Activated naive CD4-positive, alpha-beta T cell treated with anti-CD3 and anti-CD28 coated beads, Interleukin-2, amount 50 U/mL, for 72 hours (primary cell): ENCODE data around the gene SGSM2. TPM values are rescaled to one million over a fixed set of nuclear protein-coding genes. Genes with fewer than 3 reads are reported as not detected.

ENCODE experiments used
- ATAC-seq, 2 donors: fragments of 150-1000 bp; cut with Tn5 transposase; 2 replicates each; pipeline ENCODE4 v1.10.0; 2021; ENCODE audit warnings: mild to moderate bottlenecking in 2 of 2, moderate library complexity in 2 of 2
- DNase-seq, 2 donors: peaks; one replicate each; pipeline ENCODE4 v3.0.0; 2021 to 2022; ENCODE audit warnings: low spot score in 2 of 2
- H3K27ac Mint-ChIP-seq, 2 donors: one replicate each; pipeline ENCODE4 v1.8.0; 2022; ENCODE audit warnings: mild to moderate bottlenecking in 2 of 2, mixed read lengths in 2 of 2
- H3K36me3 Mint-ChIP-seq, 2 donors: one replicate each; pipeline ENCODE4 v1.8.0; 2022; ENCODE audit warnings: mixed read lengths in 2 of 2
- H3K9me3 Mint-ChIP-seq, 2 donors: one replicate each; pipeline ENCODE4 v1.8.0; 2022; ENCODE audit warnings: mixed read lengths in 2 of 2
- total RNA-seq, 2 donors: library from RNA; stranded (reverse); gene quantifications; one replicate each; pipeline ENCODE4 v1.2.3, GENCODE V29; 2022

SGSM2 gene
- total RNA-seq, 2 donors from 2014 or later: 27.8 to 50.1 TPM

DNA sequence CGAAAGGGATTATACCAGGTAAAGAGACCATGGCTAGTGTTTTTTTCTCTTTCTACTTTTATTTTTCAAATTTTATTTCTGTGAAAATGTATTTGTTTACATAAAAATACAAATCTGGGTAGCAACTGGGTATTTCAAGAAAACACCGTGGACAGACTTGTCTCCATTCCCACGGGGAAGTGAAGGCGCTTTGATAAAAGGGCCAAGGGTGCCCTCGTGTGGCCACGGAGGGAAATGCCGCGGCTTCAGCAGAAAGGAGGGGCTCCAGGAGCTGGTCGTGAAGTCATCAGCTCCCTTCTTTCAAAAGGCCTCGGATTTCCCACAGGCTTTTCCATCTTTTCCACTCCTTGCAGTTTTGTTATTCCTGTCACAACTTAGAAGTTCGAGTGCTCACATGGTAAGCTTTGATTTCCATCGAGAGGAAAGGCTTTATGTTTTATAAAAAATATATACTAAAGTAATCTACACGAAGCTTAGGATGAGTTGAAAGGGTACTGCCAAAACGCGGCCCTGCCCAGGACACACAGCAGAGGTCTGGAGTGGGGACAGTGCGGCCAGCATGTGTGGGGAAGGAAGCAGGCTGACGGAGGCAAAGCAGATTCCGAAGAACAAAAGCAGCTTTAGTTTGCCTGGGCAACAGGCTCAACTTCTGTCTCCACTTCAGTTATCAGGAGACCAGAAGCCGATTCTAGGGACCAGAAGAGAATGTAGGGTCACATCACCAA, 78.9 kb downstream of the SGSM2 start:
- no peaks in the 10 kb centered on the region for H3K9me3 Mint-ChIP-seq
- DNase-seq (peak; percentile 80 to 91), ATAC-seq (peak; percentile 80 to 82)
- no peaks in the 10 kb centered on the region for H3K36me3 Mint-ChIP-seq
- H3K27ac Mint-ChIP-seq: peak overlapping the region in 1 of 2 donors; percentile 23

- H3K36me3 Mint-ChIP-seq: no peaks in the 10 kb centered on the region
- peak overlapping the region; percentile 37 to 92 for H3K27ac Mint-ChIP-seq
These were observed 81.3 kb downstream of the SGSM2 start for GRCh38 chr17:2418572-2418971.

GRCh38 chr17:2419486-2419885, 82.2 kb downstream of the SGSM2 start:
- Mint-ChIP-seq H3K27ac (peak overlapping the region in 1 of 2 donors; percentile 55), H3K36me3 (no peaks in the 10 kb centered on the region), H3K9me3 (no peaks in the 10 kb centered on the region)
- peak in 1 of 2 donors; percentile 20 for DNase-seq
- ATAC-seq: no peak

More at GRCh38 chr17:2418572-2418971, 81.3 kb downstream of the SGSM2 start:
- no peaks in the 10 kb centered on the region for H3K9me3 Mint-ChIP-seq
- DNase-seq (peak in 1 of 2 donors; percentile 35), ATAC-seq (no peak)

DNA sequence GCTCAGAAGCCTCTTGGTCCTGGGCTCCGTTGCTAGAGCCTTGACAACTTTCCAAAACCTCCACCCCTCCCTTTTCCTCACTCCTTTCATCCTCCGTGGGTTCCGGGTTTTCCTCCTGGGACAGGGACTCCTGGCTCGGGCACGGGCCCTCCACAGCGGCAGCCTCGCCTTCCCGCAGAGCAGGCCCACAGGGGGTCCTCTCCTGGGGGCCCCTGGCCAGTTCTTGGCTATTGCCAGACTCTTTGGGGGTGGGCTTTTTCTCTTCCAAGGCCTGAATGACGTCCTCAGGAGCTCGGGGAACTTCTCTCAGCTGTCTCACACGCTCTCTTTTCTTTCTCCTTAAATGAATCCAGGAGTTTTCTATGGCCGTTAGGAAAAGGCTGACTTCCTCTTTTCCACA, 82.9 kb downstream of the SGSM2 start:
- Mint-ChIP-seq H3K36me3 (no peaks in the 10 kb centered on the region), H3K9me3 (no peaks in the 10 kb centered on the region), H3K27ac (peak overlapping the region in 1 of 2 donors; percentile 55)
- DNase-seq: peak in 1 of 2 donors; percentile 23
- ATAC-seq: no peak

DNA sequence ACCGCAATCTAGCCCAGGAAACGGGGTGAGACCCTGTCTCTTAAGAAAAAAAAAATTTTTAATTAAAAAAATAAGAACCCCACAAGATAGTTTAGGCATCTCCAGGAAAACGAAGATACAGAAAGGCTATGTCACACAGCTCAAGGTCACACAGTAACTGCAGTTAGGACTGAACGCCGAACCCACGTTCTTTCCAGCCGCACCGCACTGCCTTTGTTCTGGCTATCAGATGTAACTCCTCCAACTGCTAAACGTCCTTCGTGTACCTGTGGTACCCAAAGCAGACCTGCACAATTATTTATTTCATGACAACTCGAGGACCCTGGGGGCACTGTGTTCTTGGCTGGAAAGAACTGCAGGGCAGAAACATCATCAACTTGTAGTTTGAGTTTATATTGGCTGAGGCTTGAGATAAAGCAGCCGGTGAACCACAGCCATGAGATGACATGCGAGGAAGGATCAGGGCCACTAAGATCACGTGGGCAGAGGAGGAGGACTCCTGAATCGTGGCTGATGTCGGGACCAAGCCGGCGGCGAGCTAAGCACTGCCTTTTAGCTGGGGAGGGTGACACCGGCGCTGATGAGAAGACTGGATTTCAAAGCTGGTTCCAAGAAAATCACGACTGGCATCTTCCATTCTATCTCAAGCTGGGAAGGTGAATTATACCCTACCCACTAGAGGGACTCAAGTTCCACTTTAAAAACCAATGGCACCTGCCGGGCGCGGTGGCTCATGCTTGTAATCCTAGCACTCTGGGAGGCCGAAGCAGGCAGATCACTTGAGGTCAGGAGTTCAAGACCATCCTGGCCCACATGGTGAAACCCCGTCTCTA, 84.2 kb downstream of the SGSM2 start:
- H3K9me3 Mint-ChIP-seq: no peaks in the 10 kb centered on the region
- ATAC-seq: no peak
- peak in 1 of 2 donors; percentile 4 for DNase-seq
- peak overlapping the region in 1 of 2 donors; percentile 77 for H3K27ac Mint-ChIP-seq
- H3K36me3 Mint-ChIP-seq: no peaks in the 10 kb centered on the region

DNA sequence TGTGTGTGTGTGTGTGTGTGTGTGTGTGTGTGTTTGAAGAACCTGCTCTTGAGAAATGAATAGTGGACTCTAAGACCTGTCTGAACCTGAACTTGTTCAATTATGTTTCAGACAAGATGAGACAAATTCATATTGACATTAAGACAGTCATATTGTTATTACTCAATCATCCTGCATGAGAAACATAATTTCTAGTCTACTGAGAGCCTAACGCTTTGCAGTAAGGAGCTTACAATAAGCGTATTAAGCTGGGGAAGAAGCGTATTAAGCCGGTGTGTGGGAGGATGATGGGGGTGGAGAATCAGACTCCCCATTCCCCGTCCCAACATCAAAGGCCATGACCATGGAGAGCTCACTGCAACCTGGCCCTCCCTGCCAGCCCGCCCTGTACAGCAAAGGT, 86.0 kb downstream of the SGSM2 start:
- Mint-ChIP-seq H3K9me3 (no peaks in the 10 kb centered on the region), H3K36me3 (no peaks in the 10 kb centered on the region), H3K27ac (peak overlapping the region in 1 of 2 donors; percentile 65)
- ATAC-seq (no peak), DNase-seq (no peak)

DNA sequence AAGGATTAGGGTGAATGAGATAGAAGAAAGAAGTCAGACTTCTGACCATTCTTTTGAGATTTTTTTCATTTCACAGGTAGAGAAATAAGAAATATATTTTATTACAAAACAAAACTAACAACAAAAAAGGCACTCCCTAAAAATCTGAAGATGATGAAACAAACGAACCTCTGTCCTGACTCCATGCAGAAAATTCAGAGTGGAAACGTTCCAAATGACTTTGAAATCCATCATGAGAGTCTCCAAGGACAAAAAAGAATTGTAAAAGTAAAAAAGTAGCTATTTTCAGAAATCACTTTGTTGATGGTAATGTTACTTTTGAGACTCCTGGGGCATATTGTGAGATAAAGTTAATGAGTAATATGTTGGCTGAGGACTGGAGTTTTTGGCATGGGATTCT, 89.9 kb downstream of the SGSM2 start:
- no peaks in the 10 kb centered on the region for H3K36me3 Mint-ChIP-seq
- peak overlapping the region in 1 of 2 donors; percentile 31 for H3K27ac Mint-ChIP-seq
- no peak for ATAC-seq
- H3K9me3 Mint-ChIP-seq: no peaks in the 10 kb centered on the region
- no peak for DNase-seq

GRCh38 chr17:2427910-2428309, 90.6 kb downstream of the SGSM2 start:
- no peak for DNase-seq
- Mint-ChIP-seq H3K9me3 (no peaks in the 10 kb centered on the region), H3K27ac (peak overlapping the region in 1 of 2 donors; percentile 72), H3K36me3 (no peaks in the 10 kb centered on the region)
- no peak for ATAC-seq

Other genes with a start within 250 kb of the SGSM2 start
- 10 to 100 TPM; 40.1 to 45.2 TPM for gene SMG6, start 33.7 kb upstream of the SGSM2 start, total RNA-seq
- gene SRR, start 33.6 kb upstream of the SGSM2 start, total RNA-seq: 10 to 100 TPM in 1 of 2 donors, 1 to 10 TPM in 1; 6.3 to 15.9 TPM
- gene TSR1, start 1.0 kb upstream of the SGSM2 start, total RNA-seq: 10 to 100 TPM; 55.9 to 73.4 TPM
- 10 to 100 TPM; 23.4 to 31.9 TPM for gene MNT, start 63.6 kb downstream of the SGSM2 start, total RNA-seq
- gene METTL16, start 174.4 kb downstream of the SGSM2 start, total RNA-seq: 10 to 100 TPM; 41.3 to 50.7 TPM